Endothelial cell of umbilical vein (primary cell): ENCODE measurements around the gene RYR3. TPM values are rescaled to one million over a fixed set of nuclear protein-coding genes. Genes with fewer than 3 reads are reported as not detected.
A peak's percentile ranks its signal among the peaks of the same experiment; 100 is the strongest.

ENCODE experiments used
- BruUV-seq: library from RNA; stranded (reverse); fragments of 400-500 nt; replicated peaks from 2 replicates; lab custom pipeline; 2021; lab: Mats Ljungman, UMichigan
- CTCF ChIA-PET: fragments of 300-600, 350-600 bp; sonication (Branson Sonifier 250); formaldehyde crosslinking; loops from one replicate; lab custom pipeline; 2021; ENCODE audit warnings: antibody characterized with exemption, inconsistent platforms; lab: Charles Lee
- POLR2A ChIA-PET: fragments of 300-600, 350-600 bp; sonication (Branson Sonifier 250); formaldehyde crosslinking; loops from one replicate; lab custom pipeline; 2021; ENCODE audit warnings: antibody characterized with exemption, inconsistent platforms; lab: Charles Lee
- DNase-seq: peaks from one replicate; pipeline ENCODE4 v3.0.0-alpha.2; 2011; ENCODE audit warnings: low read depth, low spot score
- FAIRE-seq: peaks from 2 replicates; lab custom pipeline; 2011; peaks lifted over from hg19 to GRCh38; lab: Jason Lieb, UNC
- H2AFZ ChIP-seq: 2 replicates; pipeline ENCODE4 v1.6.0; 2012; ENCODE audit warnings: low read depth, low read length, control low read depth, inconsistent platforms
- H3K27ac ChIP-seq: 2 replicates; pipeline ENCODE4 v1.5.1; 2011; ENCODE audit warnings: low read depth, mild to moderate bottlenecking, control low read depth, low read length, moderate library complexity; ENCODE audit not compliant: insufficient read depth
- H3K27me3 ChIP-seq, 2 experiments: 2 replicates each; pipeline versions ENCODE4 v1.6.0 to v1.6.1; 2011; ENCODE audit warnings: low read length in 2 of 2, mixed read lengths in 1 of 2; ENCODE audit not compliant: control insufficient read depth in 2 of 2, insufficient read depth in 2 of 2
- H3K36me3 ChIP-seq, 2 experiments: 2 replicates in 1 of 2; 3 replicates in 1 of 2; pipeline ENCODE4 v1.5.1; 2011; ENCODE audit warnings: low read length in 2 of 2, mild to moderate bottlenecking in 1 of 2, moderate library complexity in 1 of 2; ENCODE audit not compliant: control insufficient read depth in 2 of 2, insufficient read depth in 2 of 2; ENCODE audit errors: extremely low read depth in 1 of 2
- H3K4me1 ChIP-seq: 3 replicates; pipeline ENCODE4 v1.5.1; 2011; ENCODE audit warnings: mild to moderate bottlenecking, low read length; ENCODE audit not compliant: control insufficient read depth, insufficient read depth; ENCODE audit errors: extremely low read depth
- H3K4me2 ChIP-seq: 2 replicates; pipeline ENCODE4 v1.6.1; 2011; ENCODE audit warnings: low read length, control low read depth, mixed read lengths; ENCODE audit not compliant: insufficient read depth
- H3K4me3 ChIP-seq, 3 experiments: fragments of 200-600 bp in 1 of 3; sonication (generic), shearing (Covaris generic) in 1 of 3; replicated peaks in 1 of 3; 2 replicates each; pipeline ENCODE4 v1.5.1; 2011 to 2016; ENCODE audit warnings: control low read depth in 3 of 3, low read length in 3 of 3, mild to moderate bottlenecking in 2 of 3, inconsistent platforms in 1 of 3, low read depth in 1 of 3, moderate library complexity in 1 of 3; ENCODE audit not compliant: insufficient read depth in 1 of 3
- H3K79me2 ChIP-seq: 2 replicates; pipeline ENCODE4 v1.6.0; 2012; ENCODE audit warnings: low read length, inconsistent platforms; ENCODE audit not compliant: control insufficient read depth, insufficient read depth
- H3K9ac ChIP-seq: replicated peaks from 2 replicates; pipeline ENCODE3; 2011; ENCODE audit warnings: low read length, control low read depth; ENCODE audit not compliant: insufficient read depth; ENCODE audit errors: extremely low read depth
- H3K9me1 ChIP-seq: replicated peaks from 3 replicates; pipeline ENCODE4 v1.6.0; 2011; ENCODE audit warnings: mild to moderate bottlenecking, low read length; ENCODE audit not compliant: control insufficient read depth, insufficient read depth; ENCODE audit errors: extremely low read depth
- H3K9me3 ChIP-seq: replicated peaks from 2 replicates; pipeline ENCODE4 v1.5.1; 2012; ENCODE audit warnings: low read length, inconsistent platforms; ENCODE audit not compliant: control insufficient read depth, insufficient read depth
- H4K20me1 ChIP-seq: replicated peaks from 2 replicates; pipeline ENCODE3; 2011; ENCODE audit warnings: mild to moderate bottlenecking, low read length; ENCODE audit not compliant: control insufficient read depth, insufficient read depth; ENCODE audit errors: extremely low read depth
- CTCF ChIP-seq, 2 donors: IDR thresholded peaks; 1 replicate in 1 of 2; 2 replicates in 1 of 2; pipeline ENCODE4 v1.5.1; 2011; ENCODE audit warnings: low read length in 2 of 2, mild to moderate bottlenecking in 2 of 2, moderate library complexity in 2 of 2, control low read depth in 1 of 2, inconsistent platforms in 1 of 2, low read depth in 1 of 2; ENCODE audit not compliant: insufficient read depth in 1 of 2; ENCODE audit errors: extremely low read depth in 1 of 2
- EZH2 ChIP-seq: IDR thresholded peaks from 2 replicates; pipeline ENCODE4 v1.6.1; 2012; ENCODE audit warnings: borderline replicate concordance, low read depth, mild to moderate bottlenecking, moderate library complexity, low read length, inconsistent platforms; ENCODE audit not compliant: severe bottlenecking
- GATA2 ChIP-seq: IDR thresholded peaks from 2 replicates; pipeline ENCODE4 v1.7.0; 2011; ENCODE audit warnings: low read depth, mild to moderate bottlenecking, moderate library complexity, mixed read lengths, low read length; ENCODE audit not compliant: insufficient read length, insufficient read depth
- JUN ChIP-seq: IDR thresholded peaks from 2 replicates; pipeline ENCODE4 v1.6.1; 2011; ENCODE audit warnings: borderline replicate concordance, low read depth; ENCODE audit not compliant: insufficient read length, insufficient read depth
- MYC ChIP-seq: IDR thresholded peaks from one replicate; pipeline ENCODE4 v1.6.1; 2011; ENCODE audit warnings: mild to moderate bottlenecking, low read depth, low read length
- POLR2A ChIP-seq: IDR thresholded peaks from 2 replicates; pipeline ENCODE4 v1.6.1; 2012; ENCODE audit warnings: low read depth, mild to moderate bottlenecking, control low read depth, low read length
- dilution Hi-C: fragments of 300-500 bp; cut with MboI; formaldehyde crosslinking; loops from one replicate; pipeline ENCODE4 v1.15.0; 2019; ENCODE audit warnings: low sequenced_read_pairs; ENCODE audit not compliant: extremely low pct_ligation_motif_present
- intact Hi-C: fragments of 100-400 bp; cut with micrococcal nuclease; formaldehyde crosslinking; loops from one replicate; pipeline ENCODE4 v1.10.0; 2022
- polyA plus RNA-seq, 4 experiments: library from polyadenylated mRNA; depleted of rRNA in 3 of 4; stranded (reverse) in 3 of 4; unstranded in 1 of 4; fragments of >200 nt; gene quantifications; 2 replicates each; pipeline versions ENCODE4 v1.2.1 to v1.2.3, GENCODE V29; 2011 to 2012; ENCODE audit warnings: missing spikeins in 1 of 4
- total RNA-seq: library from RNA; stranded (reverse); gene quantifications from 2 replicates; pipeline ENCODE4 v1.2.3, GENCODE V29; 2021

RYR3 gene
- total and polyA plus RNA-seq, 2 donors (not counting 3 experiments of a cell fraction or from before 2014, with no cell fraction given), result not detected

GRCh38 chr15:33722673-33723015 is 411.9 kb downstream of the RYR3 start:
- H3K4me1 ChIP-seq, result peaks cover 51% of the 10 kb centered on the region
- no peaks in the 10 kb centered on the region for H3K79me2 ChIP-seq
- H3K27me3 ChIP-seq, result no peaks in the 10 kb centered on the region
- intact Hi-C loops (loop anchor here (10.0 kb wide), 1 partner anchor 598 kb away; no protein-coding TSS in a partner anchor), dilution Hi-C loops (no loop called here)
- no peaks in the 10 kb centered on the region for H4K20me1 ChIP-seq
- FAIRE-seq (no peak), DNase-seq (no peak)
- TF ChIP-seq CTCF (IDR thresholded peaks at IDR 0.05; ENCODE audit: extremely low read depth in 1 of 2, insufficient read depth in 1 of 2, low read depth in 1 of 2, low read length in 2 of 2) (no peak), POLR2A (no peak), JUN (no peak), MYC (no peak)
- peak overlapping the region; percentile 28 for H3K9ac ChIP-seq
- no peak overlapping the region for H3K4me3 ChIP-seq
- no peak overlapping the region for H2AFZ ChIP-seq
- no peaks in the 10 kb centered on the region for H3K9me1 ChIP-seq
- H3K4me2 ChIP-seq, result peak overlapping the region; percentile 37
- no TSS peak for BruUV-seq
- ChIA-PET POLR2A (no interaction called here), CTCF (interaction anchor here (8.4 kb wide), 1 partner anchor 22 kb away, joined by 97 read pairs; no protein-coding TSS in a partner anchor)
- H3K9me3 ChIP-seq, result no peaks in the 10 kb centered on the region
- no peaks in the 10 kb centered on the region for H3K36me3 ChIP-seq
- H3K27ac ChIP-seq, result peak overlapping the region; percentile 96

- H3K36me3 ChIP-seq, result no peaks in the 10 kb centered on the region
- H2AFZ ChIP-seq, result peak overlapping the region; percentile 35
- H3K4me2 ChIP-seq, result peak overlapping the region; percentile 43
- CTCF ChIA-PET, result interaction anchor here (0.7 to 8.4 kb wide), 5 partner anchors 11 to 432 kb away, joined by 3 to 97 read pairs (median 8); no protein-coding TSS in a partner anchor
- no peaks in the 10 kb centered on the region for H3K9me3 ChIP-seq
- no peaks in the 10 kb centered on the region for H3K27me3 ChIP-seq
- intact Hi-C loops (loop anchor here (2.0 to 10.0 kb wide), 2 partner anchors 24 to 600 kb away; no protein-coding TSS in a partner anchor), dilution Hi-C loops (no loop called here)
- no peak overlapping the region for H3K4me3 ChIP-seq
- FAIRE-seq, result peak; percentile 76
- H3K79me2 ChIP-seq, result no peaks in the 10 kb centered on the region
- POLR2A ChIA-PET, result no interaction called here
- no peaks in the 10 kb centered on the region for H4K20me1 ChIP-seq
- TF ChIP-seq GATA2 (peak; percentile 96), JUN (peak; percentile 72), EZH2 (no peak)
- no peaks in the 10 kb centered on the region for H3K9me1 ChIP-seq
- peak overlapping the region; percentile 95 for H3K27ac ChIP-seq
- BruUV-seq, result TSS peak; percentile 28
- peak; percentile 82 for DNase-seq
- H3K4me1 ChIP-seq, result peaks cover 51% of the 10 kb centered on the region
- H3K9ac ChIP-seq, result peak overlapping the region; percentile 61
Observed at GRCh38 chr15:33724321-33725036, 413.7 kb downstream of the RYR3 start.
